ENCODE results near the gene TIMM23. TPM values are rescaled to one million over a fixed set of nuclear protein-coding genes. Genes with fewer than 3 reads are reported as not detected.
"Not testable (repeated sequence)": the region's sequence is repeated elsewhere in the genome, so short reads cannot be mapped to it uniquely, and the experiment has no call there.

The TIMM23 gene
- total RNA-seq, 1 experiment from 2014 or later: 222 TPM

- in situ Hi-C loops (cut with HindIII; ENCODE audit: low sequenced_read_pairs): not testable (repeated sequence)
- peak; percentile 34 for DNase-seq (ENCODE audit: low spot score)
Measured at GRCh38 chr10:45983538-45984186, 11.4 kb downstream of the TIMM23 start.

GRCh38 chr10:45984473-45984872 is 12.2 kb downstream of the TIMM23 start:
- DNase-seq (ENCODE audit: low spot score); in situ Hi-C loops (cut with HindIII; ENCODE audit: low sequenced_read_pairs): not testable (repeated sequence)

GRCh38 chr10:45985590-45985989 is 13.3 kb downstream of the TIMM23 start:
- in situ Hi-C loops (cut with HindIII; ENCODE audit: low sequenced_read_pairs); DNase-seq (ENCODE audit: low spot score): not testable (repeated sequence)

- no peak for DNase-seq (ENCODE audit: low spot score)
- in situ Hi-C loops (cut with HindIII; ENCODE audit: low sequenced_read_pairs): no loop called here
Measured at GRCh38 chr10:45997557-45997956, 25.3 kb downstream of the TIMM23 start.

- DNase-seq (ENCODE audit: low spot score): no peak
- in situ Hi-C loops (cut with HindIII; ENCODE audit: low sequenced_read_pairs): no loop called here
Measured at GRCh38 chr10:45997994-45998763, 25.9 kb downstream of the TIMM23 start.

- DNase-seq (ENCODE audit: low spot score); in situ Hi-C loops (cut with HindIII; ENCODE audit: low sequenced_read_pairs): not testable (repeated sequence)
Measured at GRCh38 chr10:45999955-46000354, 27.7 kb downstream of the TIMM23 start.

- in situ Hi-C loops (cut with HindIII; ENCODE audit: low sequenced_read_pairs): no loop called here
- no peak for DNase-seq (ENCODE audit: low spot score)
Measured at GRCh38 chr10:46000538-46000937, 28.2 kb downstream of the TIMM23 start.

GRCh38 chr10:46001187-46001756 is 29.0 kb downstream of the TIMM23 start:
- in situ Hi-C loops (cut with HindIII; ENCODE audit: low sequenced_read_pairs): no loop called here
- DNase-seq (ENCODE audit: low spot score): no peak

- in situ Hi-C loops (cut with HindIII; ENCODE audit: low sequenced_read_pairs); DNase-seq (ENCODE audit: low spot score): not testable (repeated sequence)
Measured at GRCh38 chr10:46002189-46002687, 29.9 kb downstream of the TIMM23 start.

- in situ Hi-C loops (cut with HindIII; ENCODE audit: low sequenced_read_pairs): no loop called here
- DNase-seq (ENCODE audit: low spot score): no peak
Measured at GRCh38 chr10:46002916-46003693, 30.8 kb downstream of the TIMM23 start.

GRCh38 chr10:46004963-46005362 is 32.7 kb downstream of the TIMM23 start:
- in situ Hi-C loops (cut with HindIII; ENCODE audit: low sequenced_read_pairs): no loop called here

GRCh38 chr10:46005383-46005782 is 33.1 kb downstream of the TIMM23 start:
- in situ Hi-C loops (cut with HindIII; ENCODE audit: low sequenced_read_pairs): no loop called here
- no peak for DNase-seq (ENCODE audit: low spot score)

More at GRCh38 chr10:46004963-46005362, 32.7 kb downstream of the TIMM23 start:
- DNase-seq (ENCODE audit: low spot score): no peak

GRCh38 chr10:46006219-46006618 is 33.9 kb downstream of the TIMM23 start:
- in situ Hi-C loops (cut with HindIII; ENCODE audit: low sequenced_read_pairs): no loop called here

GRCh38 chr10:46012746-46013145 is 40.5 kb downstream of the TIMM23 start:
- in situ Hi-C loops (cut with HindIII; ENCODE audit: low sequenced_read_pairs): no loop called here
- DNase-seq (ENCODE audit: low spot score): no peak

More at GRCh38 chr10:46006219-46006618, 33.9 kb downstream of the TIMM23 start:
- DNase-seq (ENCODE audit: low spot score): no peak

- in situ Hi-C loops (cut with HindIII; ENCODE audit: low sequenced_read_pairs): no loop called here
- no peak for DNase-seq (ENCODE audit: low spot score)
Measured at GRCh38 chr10:46014206-46014605, 41.9 kb downstream of the TIMM23 start.

GRCh38 chr10:46014683-46015405 is 42.6 kb downstream of the TIMM23 start:
- in situ Hi-C loops (cut with HindIII; ENCODE audit: low sequenced_read_pairs): no loop called here
- DNase-seq (ENCODE audit: low spot score): no peak

GRCh38 chr10:46016190-46016589 is 43.9 kb downstream of the TIMM23 start:
- DNase-seq (ENCODE audit: low spot score): no peak
- in situ Hi-C loops (cut with HindIII; ENCODE audit: low sequenced_read_pairs): no loop called here

GRCh38 chr10:46016811-46017210 is 44.5 kb downstream of the TIMM23 start:
- in situ Hi-C loops (cut with HindIII; ENCODE audit: low sequenced_read_pairs): no loop called here
- no peak for DNase-seq (ENCODE audit: low spot score)

GRCh38 chr10:46017733-46018132 is 45.4 kb downstream of the TIMM23 start:
- DNase-seq (ENCODE audit: low spot score): no peak
- in situ Hi-C loops (cut with HindIII; ENCODE audit: low sequenced_read_pairs): no loop called here
